Stimulated activated naive B cell treated with anti-CD40 and anti-IgM and Interleukin-4, amounts not matched to agents 10 μg/mL and 1 μg/mL and 100 μg/mL, for 72 hours (primary cell): ENCODE data around the gene PRIMPOL.
"Not testable (repeated sequence)": the region's sequence is repeated elsewhere in the genome, so short reads cannot be mapped to it uniquely, and the experiment has no call there.

Experiments
- ATAC-seq, 2 donors: fragments of 150-1000 bp; cut with Tn5 transposase; replicated peaks; 2 replicates each; pipeline ENCODE4 v1.10.0; 2021; ENCODE audit warnings: moderate library complexity in 1 of 2
- DNase-seq: peaks from one replicate; pipeline ENCODE4 v3.0.0; 2021
- H3K27ac Mint-ChIP-seq: one replicate; pipeline ENCODE4 v1.8.0; 2022; ENCODE audit warnings: mild to moderate bottlenecking, mixed read lengths
- H3K27me3 Mint-ChIP-seq, 2 donors: one replicate each; pipeline ENCODE4 v1.8.0; 2022; ENCODE audit warnings: mixed read lengths in 2 of 2
- H3K36me3 Mint-ChIP-seq, 2 donors: one replicate each; pipeline ENCODE4 v1.8.0; 2022; ENCODE audit warnings: mixed read lengths in 2 of 2, mild to moderate bottlenecking in 1 of 2
- H3K4me1 Mint-ChIP-seq, 2 donors: one replicate each; pipeline ENCODE4 v1.8.0; 2022; ENCODE audit warnings: mixed read lengths in 2 of 2, mild to moderate bottlenecking in 1 of 2
- H3K4me3 Mint-ChIP-seq, 2 donors: one replicate each; pipeline ENCODE4 v1.8.0; 2022; ENCODE audit warnings: mild to moderate bottlenecking in 2 of 2, mixed read lengths in 2 of 2, moderate library complexity in 1 of 2
- H3K9me3 Mint-ChIP-seq, 2 donors: one replicate each; pipeline ENCODE4 v1.8.0; 2022; ENCODE audit warnings: mixed read lengths in 2 of 2, mild to moderate bottlenecking in 1 of 2

PRIMPOL gene

DNA sequence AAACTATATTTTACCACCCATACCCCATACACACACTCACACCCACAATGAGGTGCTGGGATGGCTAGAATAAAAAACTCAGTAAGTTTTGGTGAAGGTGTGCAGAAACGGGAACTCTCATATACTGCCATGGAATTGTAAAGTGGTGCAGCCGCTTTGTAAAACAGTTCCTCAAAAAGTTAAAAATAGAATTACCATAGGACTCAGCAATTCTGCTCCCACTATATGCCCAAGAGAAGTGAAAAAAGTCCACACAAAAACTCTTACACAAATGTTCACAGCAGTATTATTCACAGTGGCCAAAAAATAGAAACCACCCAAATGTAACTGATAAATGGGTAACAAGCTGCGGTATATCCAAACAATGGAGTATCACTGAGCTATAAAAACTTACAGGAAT is 77.9 kb downstream of the PRIMPOL start:
- Mint-ChIP-seq H3K27me3 (no peaks in the 10 kb centered on the region), H3K9me3 (no peaks in the 10 kb centered on the region), H3K36me3 (peaks cover 31 to 43% of the 10 kb centered on the region in 2 donors), H3K4me1 (peaks cover 10 to 20% of the 10 kb centered on the region in 2 donors), H3K4me3 (no peak overlapping the region), H3K27ac (no peak overlapping the region)
- ATAC-seq (no peak), DNase-seq (no peak)

DNA sequence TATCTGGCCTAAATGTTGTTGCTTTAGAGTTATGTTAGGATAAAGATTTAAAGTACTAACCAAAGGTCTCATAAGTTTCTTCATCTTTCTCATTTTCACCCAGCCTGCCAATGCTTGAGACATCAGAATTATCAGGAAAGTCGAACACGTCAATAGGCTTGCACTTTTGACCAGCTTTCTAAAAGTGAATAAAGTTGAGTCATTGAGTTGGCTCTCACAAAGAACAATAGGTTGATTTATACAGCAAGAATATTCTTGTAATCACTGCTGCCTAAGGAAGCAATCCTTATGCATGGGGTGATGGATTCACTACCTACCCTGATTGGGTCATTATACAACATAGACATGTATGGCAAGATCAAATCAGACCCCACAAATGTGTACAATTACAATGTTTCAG is 79.3 kb downstream of the PRIMPOL start:
- Mint-ChIP-seq H3K4me3 (no peak overlapping the region), H3K27ac (peak overlapping the region; percentile 14), H3K9me3 (no peaks in the 10 kb centered on the region), H3K4me1 (peaks cover 13 to 31% of the 10 kb centered on the region in 2 donors), H3K36me3 (peaks cover 23 to 35% of the 10 kb centered on the region in 2 donors), H3K27me3 (no peaks in the 10 kb centered on the region)
- DNase-seq (no peak), ATAC-seq (no peak)

DNA sequence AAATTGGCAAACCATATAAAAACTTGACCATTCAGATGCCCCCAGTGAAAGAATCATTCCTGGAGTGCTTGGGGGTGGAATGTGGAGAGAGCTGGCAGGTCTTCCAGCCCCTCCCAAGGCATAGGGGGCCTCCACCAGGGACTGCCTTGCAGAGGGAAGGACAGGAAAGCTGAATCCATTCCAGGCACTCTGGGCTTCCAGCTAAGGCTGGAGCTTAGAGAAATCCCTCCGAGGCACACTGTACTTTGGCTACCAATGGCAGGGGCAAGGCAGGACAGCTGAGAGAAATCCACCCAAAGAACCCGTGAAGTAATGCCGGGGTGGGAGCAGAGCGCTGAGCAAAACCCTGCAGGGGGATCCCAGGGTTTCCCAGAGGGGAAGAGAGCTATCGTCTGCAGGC is 80.4 kb downstream of the PRIMPOL start:
- no peak overlapping the region for H3K27ac Mint-ChIP-seq

DNA sequence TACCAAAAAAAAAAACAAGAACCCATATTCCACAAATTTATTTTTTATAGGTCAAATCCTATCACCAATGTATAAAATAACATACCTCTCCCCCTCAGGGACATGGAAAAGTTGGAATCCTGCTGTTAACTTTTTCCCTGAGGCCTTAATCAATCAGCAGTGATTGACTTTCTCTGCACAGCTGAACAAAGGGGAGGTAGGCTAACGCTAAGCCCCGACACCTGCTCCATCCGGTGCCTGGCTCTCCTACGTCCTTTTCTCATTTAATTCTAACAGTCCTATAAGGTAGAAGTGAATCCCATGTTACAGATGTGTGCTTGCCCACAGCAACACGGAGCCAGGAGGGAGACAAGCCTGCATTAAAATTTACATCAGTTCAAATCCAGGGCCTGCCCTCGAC is 81.5 kb downstream of the PRIMPOL start:
- no peaks in the 10 kb centered on the region for H3K9me3 Mint-ChIP-seq
- H3K4me1 Mint-ChIP-seq, result peaks cover 10 to 24% of the 10 kb centered on the region in 2 donors
- no peaks in the 10 kb centered on the region for H3K27me3 Mint-ChIP-seq
- no peak overlapping the region for H3K4me3 Mint-ChIP-seq
- ATAC-seq (no peak), DNase-seq (no peak)
- peaks cover 16 to 25% of the 10 kb centered on the region in 2 donors for H3K36me3 Mint-ChIP-seq
- H3K27ac Mint-ChIP-seq, result no peak overlapping the region

More for the DNA sequence above, 80.4 kb downstream of the PRIMPOL start:
- no peak for ATAC-seq
- Mint-ChIP-seq H3K9me3 (no peaks in the 10 kb centered on the region), H3K4me3 (no peak overlapping the region), H3K27me3 (no peaks in the 10 kb centered on the region), H3K36me3 (peaks cover 18 to 30% of the 10 kb centered on the region in 2 donors), H3K4me1 (peaks cover 13 to 31% of the 10 kb centered on the region in 2 donors)
- no peak for DNase-seq

DNA sequence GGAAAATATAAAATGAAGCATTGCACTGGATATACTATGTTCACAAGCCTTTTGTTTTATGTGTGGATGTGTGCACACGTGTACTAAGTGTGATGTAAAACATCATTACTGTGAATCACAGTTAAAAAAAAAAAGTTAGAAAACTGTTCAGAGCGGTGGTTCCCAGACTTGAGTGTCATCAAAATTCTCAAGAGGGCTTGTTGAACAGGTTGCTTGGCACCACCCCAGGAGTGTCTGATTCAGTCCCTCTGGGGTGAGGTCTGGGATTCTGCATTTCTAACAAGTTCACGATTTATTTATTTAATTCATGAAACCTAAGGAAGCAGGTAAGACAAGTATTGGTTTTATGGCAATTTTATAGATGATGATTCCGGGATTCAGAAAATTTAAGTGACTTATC is 82.6 kb downstream of the PRIMPOL start:
- Mint-ChIP-seq H3K4me3 (peak overlapping the region; percentile 36 to 95), H3K9me3 (no peaks in the 10 kb centered on the region), H3K27ac (no peak overlapping the region), H3K36me3 (peaks cover 11 to 16% of the 10 kb centered on the region in 2 donors), H3K4me1 (peaks cover 5 to 13% of the 10 kb centered on the region in 2 donors), H3K27me3 (no peaks in the 10 kb centered on the region)
- DNase-seq (no peak), ATAC-seq (no peak)

GRCh38 chr4:184733654-184734524 is 84.4 kb downstream of the PRIMPOL start, which contains the start of gene CENPU:
Gene CENPU, minus strand, starts transcription at chr4:184734096. Its CDS starts 34 bp downstream, at chr4:184734062.
- no peaks in the 10 kb centered on the region for H3K9me3 Mint-ChIP-seq
- DNase-seq (peak; percentile 96), ATAC-seq (peak; percentile 91 to 94)
- H3K27ac Mint-ChIP-seq, result peak within 1 kb of the TSS; percentile 91
- peaks cover 2 to 11% of the 10 kb centered on the region in 2 donors for H3K4me1 Mint-ChIP-seq
- peaks cover 0 to 3% of the 10 kb centered on the region in 2 donors for H3K36me3 Mint-ChIP-seq
- H3K4me3 Mint-ChIP-seq, result peak within 1 kb of the TSS; percentile 95 to 97
- no peaks in the 10 kb centered on the region for H3K27me3 Mint-ChIP-seq

GRCh38 chr4:184734758-184735157 is 85.2 kb downstream of the PRIMPOL start:
- Mint-ChIP-seq H3K27me3 (no peaks in the 10 kb centered on the region), H3K36me3 (peaks cover 0 to 3% of the 10 kb centered on the region in 2 donors), H3K4me1 (peaks cover 8 to 16% of the 10 kb centered on the region in 2 donors), H3K27ac (no peak overlapping the region), H3K4me3 (peak overlapping the region; percentile 95 to 97), H3K9me3 (no peaks in the 10 kb centered on the region)
- DNase-seq, result no peak
- no peak for ATAC-seq

GRCh38 chr4:184739575-184739974 is 90.0 kb downstream of the PRIMPOL start:
- H3K4me1 Mint-ChIP-seq, result peaks cover 9 to 12% of the 10 kb centered on the region in 2 donors
- not testable (repeated sequence) for DNase-seq, H3K4me3 Mint-ChIP-seq, H3K9me3 Mint-ChIP-seq, H3K27me3 Mint-ChIP-seq, ATAC-seq, H3K36me3 Mint-ChIP-seq
- H3K27ac Mint-ChIP-seq, result peak overlapping the region; percentile 14

GRCh38 chr4:184740980-184741391 is 91.4 kb downstream of the PRIMPOL start:
- Mint-ChIP-seq H3K4me3 (no peak overlapping the region), H3K27me3 (no peaks in the 10 kb centered on the region), H3K27ac (no peak overlapping the region), H3K9me3 (peaks cover 0 to 1% of the 10 kb centered on the region in 2 donors), H3K4me1 (peaks cover 11 to 15% of the 10 kb centered on the region in 2 donors), H3K36me3 (peaks cover 0 to 8% of the 10 kb centered on the region in 2 donors)
- DNase-seq (no peak), ATAC-seq (no peak)

- not testable (repeated sequence) for H3K4me3 Mint-ChIP-seq, H3K27ac Mint-ChIP-seq, DNase-seq, H3K27me3 Mint-ChIP-seq, ATAC-seq, H3K36me3 Mint-ChIP-seq, H3K9me3 Mint-ChIP-seq
- H3K4me1 Mint-ChIP-seq, result peaks cover 18 to 21% of the 10 kb centered on the region in 2 donors
Measured at GRCh38 chr4:184741651-184742050, 92.1 kb downstream of the PRIMPOL start.

DNA sequence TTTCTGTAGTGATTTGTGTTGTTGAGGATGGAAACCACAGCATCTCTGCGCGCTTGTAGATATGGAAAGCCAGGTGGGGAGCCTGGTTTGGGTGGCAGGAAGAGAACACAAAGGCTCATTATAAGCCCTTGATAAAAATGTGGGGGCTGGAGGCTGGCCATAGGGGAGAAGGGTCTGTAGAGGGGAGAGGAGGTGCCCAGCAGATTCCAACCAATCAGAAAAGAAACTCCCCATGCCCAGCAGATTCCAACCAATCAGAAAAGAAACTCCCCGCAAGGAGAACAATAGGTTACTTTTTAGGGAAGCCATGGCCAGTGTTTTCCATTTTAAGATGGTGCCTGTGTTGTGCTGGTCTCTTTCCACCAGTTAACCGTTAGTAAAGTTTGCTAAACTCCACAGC is 94.1 kb downstream of the PRIMPOL start:
- DNase-seq (no peak), ATAC-seq (no peak)
- Mint-ChIP-seq H3K36me3 (peaks cover 5 to 15% of the 10 kb centered on the region in 2 donors), H3K27me3 (no peaks in the 10 kb centered on the region), H3K9me3 (peaks cover 0 to 1% of the 10 kb centered on the region in 2 donors), H3K4me1 (peaks cover 27 to 28% of the 10 kb centered on the region in 2 donors), H3K27ac (no peak overlapping the region), H3K4me3 (peak overlapping the region in 1 of 2 donors; percentile 14)

- Mint-ChIP-seq H3K36me3 (peaks cover 5 to 15% of the 10 kb centered on the region in 2 donors), H3K27me3 (no peaks in the 10 kb centered on the region), H3K27ac (no peak overlapping the region), H3K4me1 (peaks cover 29 to 34% of the 10 kb centered on the region in 2 donors), H3K4me3 (no peak overlapping the region), H3K9me3 (peaks cover 0 to 1% of the 10 kb centered on the region in 2 donors)
- no peak for ATAC-seq
- no peak for DNase-seq
Measured at GRCh38 chr4:184744236-184744635, 94.7 kb downstream of the PRIMPOL start.
